ENCODE measurements around the gene SLC25A21. TPM values are rescaled to one million over a fixed set of nuclear protein-coding genes. Genes with fewer than 3 reads are reported as not detected.

SLC25A21 gene
- total RNA-seq, 1 donor, result 1.3 TPM

DNA sequence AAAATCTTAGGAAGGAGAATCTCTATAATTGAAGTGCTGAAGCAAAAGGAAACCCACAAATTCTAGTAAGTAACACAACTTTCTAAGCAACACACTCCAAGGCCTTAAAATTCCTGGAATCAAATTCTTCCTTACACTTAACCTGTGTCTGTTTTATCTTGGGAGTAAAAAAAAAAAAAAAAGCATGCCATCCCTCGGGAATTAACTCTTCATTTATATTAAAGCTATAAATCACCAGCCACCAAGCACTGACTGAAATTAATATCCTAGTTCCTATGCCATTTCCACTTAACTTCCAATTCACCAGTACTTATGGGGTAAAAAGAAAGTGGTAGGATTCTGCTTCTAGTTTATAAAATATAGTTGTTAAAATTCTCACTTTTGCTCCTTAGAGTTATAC is 238.1 kb downstream of the SLC25A21 start:
- no peak for DNase-seq (ENCODE audit: low read depth)
- TF ChIP-seq CTCF (IDR thresholded peaks at IDR 0.05; ENCODE audit: insufficient read depth, low read depth, low read length), result no peak
- no peak overlapping the region for H3K4me3 ChIP-seq (ENCODE audit: low read depth, low read length)

- no peak for DNase-seq (ENCODE audit: low read depth)
- no peak for TF ChIP-seq CTCF (IDR thresholded peaks at IDR 0.05; ENCODE audit: insufficient read depth, low read depth, low read length)
- H3K4me3 ChIP-seq (ENCODE audit: low read depth, low read length), result no peak overlapping the region
Measured at GRCh38 chr14:36931791-36932190, 240.6 kb downstream of the SLC25A21 start.

- no peak for TF ChIP-seq CTCF (IDR thresholded peaks at IDR 0.05; ENCODE audit: insufficient read depth, low read depth, low read length)
- H3K4me3 ChIP-seq (ENCODE audit: low read depth, low read length), result no peak overlapping the region
- no peak for DNase-seq (ENCODE audit: low read depth)
Measured at GRCh38 chr14:36928432-36928831, 244.0 kb downstream of the SLC25A21 start.

- DNase-seq (ENCODE audit: low read depth), result no peak
- no peak for TF ChIP-seq CTCF (IDR thresholded peaks at IDR 0.05; ENCODE audit: insufficient read depth, low read depth, low read length)
- no peak overlapping the region for H3K4me3 ChIP-seq (ENCODE audit: low read depth, low read length)
Measured at GRCh38 chr14:36925094-36925493, 247.3 kb downstream of the SLC25A21 start.

DNA sequence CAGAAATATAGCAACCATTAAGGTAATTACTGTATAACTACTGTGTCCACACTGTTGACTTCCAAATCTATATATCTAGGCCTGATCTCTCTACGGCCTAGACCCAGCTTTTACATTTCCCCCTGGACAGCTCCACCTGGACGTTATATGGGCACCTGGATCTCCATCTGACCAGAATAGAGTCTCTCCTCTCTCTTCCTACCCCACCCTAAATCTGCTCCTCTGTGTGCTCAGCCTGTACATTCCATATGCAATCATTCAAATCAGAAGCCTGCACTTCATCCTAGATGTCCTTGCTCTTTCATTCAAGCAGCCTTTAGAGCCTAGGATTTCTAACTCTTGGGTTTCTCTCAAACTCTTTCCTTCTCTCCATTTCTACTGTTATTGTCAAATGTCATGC is 255.7 kb downstream of the SLC25A21 start:
- DNase-seq (ENCODE audit: low read depth), result no peak
- no peak for TF ChIP-seq CTCF (IDR thresholded peaks at IDR 0.05; ENCODE audit: insufficient read depth, low read depth, low read length)
- no peak overlapping the region for H3K4me3 ChIP-seq (ENCODE audit: low read depth, low read length)

DNA sequence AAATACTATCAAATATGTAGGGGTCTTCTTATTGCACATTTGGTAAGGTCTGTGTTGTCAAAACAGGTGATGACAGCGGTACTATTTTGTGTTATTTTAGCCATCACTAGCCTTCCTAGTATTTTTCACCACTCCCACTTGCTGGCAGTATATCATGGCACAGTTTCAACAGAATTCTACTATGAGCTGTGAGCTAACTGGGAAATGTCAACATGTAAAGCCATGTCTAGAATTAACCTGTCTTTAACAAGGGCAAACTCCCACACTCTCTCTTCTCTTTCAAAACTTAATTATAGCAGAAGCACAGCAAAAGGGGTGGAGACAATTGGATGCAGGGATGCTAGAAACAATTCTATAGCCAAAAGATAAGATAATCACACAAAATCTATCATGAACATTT is 257.3 kb downstream of the SLC25A21 start:
- no peak overlapping the region for H3K4me3 ChIP-seq (ENCODE audit: low read depth, low read length)
- no peak for DNase-seq (ENCODE audit: low read depth)
- no peak for TF ChIP-seq CTCF (IDR thresholded peaks at IDR 0.05; ENCODE audit: insufficient read depth, low read depth, low read length)

DNA sequence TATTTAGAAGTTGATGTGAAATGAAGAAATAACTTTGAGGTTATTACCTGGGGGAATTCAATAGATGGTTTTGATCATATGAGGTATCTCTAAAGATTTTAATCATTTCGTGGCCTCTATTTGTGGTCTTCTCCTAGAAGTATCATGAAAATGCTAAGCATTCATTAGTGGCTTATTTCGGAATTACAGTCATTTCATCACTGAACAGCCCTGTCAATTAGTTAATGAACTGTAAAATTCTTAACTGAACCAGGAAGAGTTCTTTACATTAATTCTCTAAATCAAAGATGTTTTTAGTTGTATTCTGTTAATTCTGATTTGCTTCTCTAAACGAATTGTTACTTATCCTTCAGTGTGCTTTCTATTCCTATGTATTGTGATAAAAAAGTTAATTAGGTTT is 261.8 kb downstream of the SLC25A21 start:
- no peak for TF ChIP-seq CTCF (IDR thresholded peaks at IDR 0.05; ENCODE audit: insufficient read depth, low read depth, low read length)
- DNase-seq (ENCODE audit: low read depth), result no peak
- no peak overlapping the region for H3K4me3 ChIP-seq (ENCODE audit: low read depth, low read length)

Measured in fibroblast of villous mesenchyme (primary cell).